ENCODE results near the gene MAL. TPM values are rescaled to one million over a fixed set of nuclear protein-coding genes. Genes with fewer than 3 reads are reported as not detected.

MAL gene
- total RNA-seq, 1 donor from 2014 or later = not detected

- FAIRE-seq (no peak), DNase-seq (ENCODE audit: low spot score in 2 of 2) (no peak)
These were observed 33.6 kb downstream of the MAL start for GRCh38 chr2:95058989-95059641.

- FAIRE-seq (no peak), DNase-seq (ENCODE audit: low spot score in 2 of 2) (no peak)
These were observed 34.3 kb downstream of the MAL start for GRCh38 chr2:95059656-95060370.

- no peak for FAIRE-seq
These were observed 35.1 kb downstream of the MAL start for GRCh38 chr2:95060446-95061118.

GRCh38 chr2:95061119-95061512 is 35.6 kb downstream of the MAL start:
- DNase-seq (ENCODE audit: low spot score in 2 of 2) = no peak
- FAIRE-seq = no peak

More at GRCh38 chr2:95060446-95061118, 35.1 kb downstream of the MAL start:
- no peak for DNase-seq (ENCODE audit: low spot score in 2 of 2)

GRCh38 chr2:95061601-95062183 is 36.2 kb downstream of the MAL start:
- DNase-seq (ENCODE audit: low spot score in 2 of 2) (peak in 1 of 2 donors; percentile 2), FAIRE-seq (no peak)

GRCh38 chr2:95062242-95063085 is 37.0 kb downstream of the MAL start:
- DNase-seq (ENCODE audit: low spot score in 2 of 2) = no peak
- no peak for FAIRE-seq

- FAIRE-seq = no peak
- DNase-seq (ENCODE audit: low spot score in 2 of 2) = no peak
These were observed 37.8 kb downstream of the MAL start for GRCh38 chr2:95063086-95063958.

- FAIRE-seq = no peak
- DNase-seq (ENCODE audit: low spot score in 2 of 2) = no peak
These were observed 42.7 kb downstream of the MAL start for GRCh38 chr2:95068256-95068655.

GRCh38 chr2:95069465-95069864 is 44.0 kb downstream of the MAL start:
- no peak for FAIRE-seq
- no peak for DNase-seq (ENCODE audit: low spot score in 2 of 2)

- DNase-seq (ENCODE audit: low spot score in 2 of 2) (no peak), FAIRE-seq (no peak)
These were observed 46.3 kb downstream of the MAL start for GRCh38 chr2:95071856-95072255.

GRCh38 chr2:95072424-95072823 is 46.9 kb downstream of the MAL start:
- DNase-seq (ENCODE audit: low spot score in 2 of 2) (no peak), FAIRE-seq (no peak)

- no peak for FAIRE-seq
- peak; percentile 52 for DNase-seq (ENCODE audit: low spot score in 2 of 2)
These were observed 48.6 kb downstream of the MAL start for GRCh38 chr2:95073856-95074662.

- DNase-seq (ENCODE audit: low spot score in 2 of 2) = no peak
- FAIRE-seq = no peak
These were observed 49.3 kb downstream of the MAL start for GRCh38 chr2:95074663-95075439.

- no peak for FAIRE-seq
These were observed 50.1 kb downstream of the MAL start for GRCh38 chr2:95075440-95076132.

GRCh38 chr2:95076705-95077529 is 51.4 kb downstream of the MAL start:
- DNase-seq (ENCODE audit: low spot score in 2 of 2) = peak; percentile 60 to 79
- no peak for FAIRE-seq

More at GRCh38 chr2:95075440-95076132, 50.1 kb downstream of the MAL start:
- no peak for DNase-seq (ENCODE audit: low spot score in 2 of 2)

- FAIRE-seq (no peak), DNase-seq (ENCODE audit: low spot score in 2 of 2) (no peak)
These were observed 52.0 kb downstream of the MAL start for GRCh38 chr2:95077530-95077825.
